Medulla oblongata (tissue), 1 donor: ENCODE measurements around the gene PRLHR.
"Not testable (repeated sequence)": the region's sequence is repeated elsewhere in the genome, so short reads cannot be mapped to it uniquely, and the experiment has no call there.

Experiments used
- DNase-seq: peaks from one replicate; pipeline ENCODE4 v3.0.0-alpha.2; 2015; ENCODE audit errors: extremely low spot score

The PRLHR gene

DNA sequence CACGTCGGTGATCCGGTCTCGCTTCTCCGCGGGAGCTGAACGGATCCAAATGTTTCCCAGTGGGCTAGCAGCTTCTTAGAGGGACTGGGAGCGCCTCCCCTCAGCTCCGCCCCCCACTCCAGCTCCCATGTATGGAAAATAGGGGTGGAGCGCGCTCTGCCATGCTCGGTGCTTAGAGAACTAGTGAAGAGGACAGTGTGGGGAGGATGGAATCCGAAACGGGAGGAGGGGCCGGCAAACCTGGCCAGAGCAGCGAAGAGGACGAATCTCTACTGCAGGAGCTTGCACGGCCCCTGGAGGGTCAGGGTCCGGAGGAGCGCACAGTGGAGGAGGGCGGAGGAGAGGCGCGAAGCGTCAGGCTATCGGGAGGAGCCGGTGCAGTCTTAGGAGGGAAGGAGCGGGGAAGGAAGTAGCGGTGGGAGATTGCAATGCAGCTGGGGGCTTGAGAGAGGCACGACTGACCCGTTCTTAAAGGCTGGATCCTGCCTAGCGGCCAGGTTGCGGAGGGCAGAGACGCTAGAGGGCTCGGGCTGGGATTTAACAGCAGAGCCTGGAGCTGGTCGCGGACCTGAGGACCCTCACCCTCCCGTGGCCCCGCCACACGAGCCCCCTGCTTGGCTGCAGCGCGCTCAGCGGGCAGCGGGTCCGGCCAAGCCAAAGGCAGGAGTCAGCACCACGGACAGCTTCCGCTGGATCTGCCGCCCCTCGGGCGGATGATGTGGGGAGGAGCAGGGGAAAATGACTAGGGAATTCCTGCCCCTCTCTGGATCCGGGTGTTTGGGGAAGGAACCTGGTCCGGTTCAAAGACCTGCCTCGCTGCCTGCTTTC lies at the start of gene PRLHR:
Gene PRLHR, minus strand, starts transcription at position 51 of the 828 bp plus-strand sequence. CDS start 404 bp downstream, outside the sequence.
- peak; percentile 8 for DNase-seq

DNA sequence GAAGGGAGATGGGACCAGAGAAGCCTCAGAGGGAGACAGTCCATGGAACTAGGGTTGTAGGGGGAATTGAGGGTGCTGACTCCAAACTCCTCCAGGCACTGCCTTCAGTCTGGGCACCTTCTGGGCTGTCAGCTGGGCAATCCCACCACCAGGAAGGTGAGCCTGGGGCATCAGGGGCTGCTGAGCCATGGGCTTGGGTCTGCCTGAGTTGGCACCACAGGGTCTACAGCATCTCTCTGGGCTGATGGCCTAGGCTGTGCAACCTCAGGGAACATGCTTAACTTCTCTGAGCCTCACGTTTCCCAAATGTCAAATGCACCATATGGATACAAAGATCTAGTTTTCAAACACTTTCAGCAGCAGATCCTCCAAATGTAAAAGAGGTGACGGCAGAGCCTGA lies 46.8 kb upstream of the PRLHR start:
- DNase-seq: no peak

DNA sequence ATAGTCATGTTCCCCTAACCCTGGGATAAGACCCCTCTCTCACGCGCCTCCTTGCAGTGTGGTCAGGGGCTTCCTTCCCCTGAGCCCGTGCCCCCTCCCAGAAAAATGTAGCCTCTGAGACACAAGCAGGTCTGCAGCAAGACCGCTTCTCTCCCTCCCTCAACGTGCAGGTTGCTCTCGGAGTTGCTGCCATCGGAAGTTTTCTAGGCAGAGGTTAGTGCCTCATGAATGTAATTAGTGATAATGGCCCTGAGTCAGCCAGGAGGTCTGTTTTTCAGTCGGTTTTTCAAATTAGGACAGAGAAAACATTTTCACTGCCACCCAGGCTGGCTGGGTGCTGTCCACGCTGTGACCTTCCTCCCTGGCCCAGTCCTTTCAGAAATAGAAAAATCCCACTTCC lies 43.2 kb upstream of the PRLHR start:
- DNase-seq: no peak

DNA sequence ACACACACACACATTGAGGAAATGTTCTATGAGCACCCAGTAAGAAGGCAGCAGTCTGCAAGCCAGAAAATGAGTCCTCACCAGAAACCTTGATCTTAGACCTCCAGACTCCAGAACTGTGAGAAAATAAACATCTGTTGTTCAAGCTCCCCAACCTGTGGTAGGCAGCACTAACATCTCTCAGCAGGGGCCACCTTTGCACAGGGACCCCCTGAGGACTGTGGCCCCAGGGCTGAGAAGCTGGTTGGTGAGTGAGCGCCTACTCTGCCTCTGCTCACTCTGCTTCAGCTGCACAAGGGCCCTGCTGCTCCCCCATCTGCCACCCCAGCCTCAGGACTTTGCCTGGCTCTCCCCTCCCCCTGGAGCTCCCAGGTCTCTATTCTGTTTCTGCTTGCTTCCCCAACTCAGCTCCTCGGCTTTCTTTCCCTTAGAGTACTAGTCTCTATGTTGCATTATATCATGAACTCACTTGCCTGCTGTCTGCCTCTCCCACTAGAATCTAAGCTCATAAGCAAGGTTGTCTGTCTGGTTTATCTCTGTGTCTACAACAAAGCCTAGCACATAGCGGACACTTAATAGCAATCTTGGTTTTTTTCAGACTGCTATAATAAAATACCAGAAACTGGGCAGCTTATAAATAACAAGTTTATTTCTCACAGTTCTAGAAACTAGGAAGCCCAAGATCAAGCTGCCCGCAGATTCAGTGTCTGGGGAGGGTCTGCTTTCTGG lies 40.4 kb upstream of the PRLHR start:
- no peak for DNase-seq

DNA sequence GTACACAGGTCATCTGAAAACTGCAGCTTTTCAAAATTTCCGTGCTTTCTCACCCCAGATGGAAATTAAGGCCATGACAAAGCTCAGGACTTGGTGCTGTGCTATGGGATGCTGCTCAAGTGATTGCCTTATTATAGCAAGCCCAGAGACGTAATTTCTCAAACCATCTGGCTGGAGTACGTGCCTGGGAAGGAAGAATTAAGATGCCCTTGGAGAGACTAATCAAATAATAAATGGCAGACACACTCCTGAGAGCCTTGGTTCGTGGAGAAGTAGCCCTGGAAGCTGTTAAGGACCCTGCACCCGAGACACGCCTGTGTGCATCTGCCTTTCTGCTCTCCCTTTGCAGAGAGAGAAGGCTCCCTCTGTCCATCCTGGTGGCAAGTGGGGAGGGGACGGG lies 38.3 kb upstream of the PRLHR start:
- DNase-seq: no peak

DNA sequence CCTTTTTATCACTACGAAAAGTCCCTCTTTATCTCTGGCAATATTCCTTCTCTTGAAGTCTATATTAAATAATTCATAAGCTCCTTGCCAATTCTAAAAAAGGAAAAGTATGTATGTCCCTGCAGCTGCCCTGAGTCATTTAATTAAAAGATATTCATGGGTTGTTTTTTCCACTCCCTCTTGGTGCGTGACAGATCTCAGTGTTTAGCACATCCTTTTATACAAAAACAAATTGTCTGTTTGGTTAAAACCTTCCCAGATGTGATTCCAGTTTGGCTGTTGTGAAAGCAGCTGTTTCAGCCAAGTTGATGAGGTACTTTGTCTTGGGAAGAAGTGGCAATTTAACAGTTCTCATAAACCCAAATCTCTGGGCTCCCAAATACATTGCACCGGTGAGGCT lies 33.8 kb upstream of the PRLHR start:
- no peak for DNase-seq

DNA sequence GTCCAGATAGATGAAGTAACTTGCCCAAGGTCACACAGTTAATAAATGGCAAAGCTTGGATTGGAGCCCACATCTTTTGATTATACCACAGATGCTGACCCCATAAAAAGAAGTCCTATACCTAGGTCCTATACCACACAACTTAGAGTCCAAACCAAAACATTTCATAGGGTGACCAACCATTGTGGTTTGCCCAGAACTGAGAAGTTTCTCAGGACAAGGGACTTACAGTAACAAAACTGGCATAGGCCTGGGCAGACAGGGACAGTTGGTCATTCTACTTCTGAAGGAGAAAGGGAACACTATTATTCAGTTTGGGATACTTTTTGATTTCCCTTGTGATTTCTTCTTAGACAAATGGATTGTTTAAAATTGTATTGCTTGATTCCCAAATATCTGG lies 32.9 kb upstream of the PRLHR start:
- no peak for DNase-seq

DNA sequence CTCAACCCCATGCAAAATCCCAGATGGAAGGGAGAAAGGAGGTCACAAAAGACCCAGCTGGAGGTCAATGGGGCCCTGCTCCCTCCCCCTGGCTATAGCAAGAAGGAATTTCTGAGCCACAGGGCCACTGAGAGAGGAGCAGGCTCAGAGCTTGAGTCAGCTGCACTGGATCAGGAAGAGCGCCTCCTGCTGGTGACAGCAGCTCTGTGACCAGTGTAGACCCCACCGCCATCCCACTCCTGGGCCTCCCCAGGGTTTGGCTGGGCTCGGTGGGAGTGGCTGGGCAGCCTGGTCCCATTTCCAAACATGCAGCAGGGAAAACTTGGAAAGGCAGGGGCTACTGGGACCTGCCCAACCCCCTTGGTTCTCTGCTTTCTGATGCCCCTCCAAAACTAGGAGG lies 31.5 kb upstream of the PRLHR start:
- DNase-seq: no peak

DNA sequence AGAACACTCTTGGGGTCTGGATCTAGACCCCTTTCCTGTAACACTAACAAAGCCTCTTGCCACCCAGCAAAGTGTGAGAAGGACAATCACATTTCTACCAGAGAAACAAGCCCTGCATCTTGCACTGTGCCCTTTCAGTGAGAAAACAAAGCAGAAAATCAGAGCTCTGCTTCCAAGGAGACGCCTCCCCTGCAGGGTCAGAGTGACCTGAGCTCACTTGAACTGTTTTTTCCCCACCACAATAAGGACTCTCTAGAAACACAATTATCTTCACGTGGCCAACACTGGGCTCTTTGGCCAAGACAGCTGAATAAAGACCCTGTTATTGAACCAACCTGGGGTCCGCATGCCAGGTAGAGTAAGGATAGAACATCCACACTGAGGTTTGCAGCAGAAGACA lies 30.1 kb upstream of the PRLHR start:
- no peak for DNase-seq

DNA sequence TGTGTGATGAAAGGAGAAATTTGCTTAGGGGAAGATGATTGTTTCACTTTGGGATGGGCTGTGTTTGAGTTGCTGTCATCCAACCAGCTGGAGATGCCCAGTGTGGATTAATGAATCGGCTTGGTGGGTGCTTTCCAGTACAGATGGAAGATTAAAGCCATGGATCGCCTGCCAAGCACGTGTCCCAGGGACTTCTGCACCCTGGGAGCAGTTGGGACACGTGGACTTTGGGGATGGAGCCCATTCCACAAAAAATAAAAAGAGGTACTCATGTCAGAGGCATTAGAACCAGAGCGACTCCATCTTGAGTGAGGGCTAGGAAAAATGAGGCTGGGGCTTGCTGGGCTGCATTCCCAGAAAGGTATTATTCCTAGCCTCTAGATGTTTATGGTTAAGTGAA lies 29.3 kb upstream of the PRLHR start:
- DNase-seq: no peak

DNA sequence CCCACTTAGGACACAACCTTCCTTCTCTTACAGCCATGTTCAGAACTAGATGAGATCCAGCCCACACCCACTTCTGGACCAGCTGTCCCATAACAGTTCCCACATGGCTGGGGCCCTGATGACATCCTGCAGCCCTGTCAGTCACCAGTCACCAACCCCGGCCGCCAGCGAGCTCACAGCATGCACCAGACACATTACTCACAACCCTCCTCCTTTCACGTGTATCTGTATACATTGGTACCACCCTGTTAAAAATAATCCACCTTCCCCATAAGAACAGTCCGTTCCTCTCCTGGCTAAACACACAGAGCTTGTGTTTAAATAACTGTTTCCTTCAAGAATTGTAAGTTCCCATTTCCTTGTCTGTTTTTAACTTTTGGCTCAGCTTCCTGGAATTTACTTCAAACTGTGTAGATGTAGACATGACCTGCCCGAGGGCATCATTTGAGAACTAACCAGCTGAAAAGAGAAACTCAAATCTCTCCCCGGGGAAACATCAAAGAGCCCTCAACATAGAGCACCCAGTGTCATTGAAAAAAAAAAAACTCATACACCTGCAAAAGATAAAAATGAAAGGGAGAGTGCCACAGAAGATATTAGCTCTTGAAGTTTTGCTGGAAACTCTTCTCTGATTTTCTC lies 26.0 kb upstream of the PRLHR start:
- DNase-seq: no peak

DNA sequence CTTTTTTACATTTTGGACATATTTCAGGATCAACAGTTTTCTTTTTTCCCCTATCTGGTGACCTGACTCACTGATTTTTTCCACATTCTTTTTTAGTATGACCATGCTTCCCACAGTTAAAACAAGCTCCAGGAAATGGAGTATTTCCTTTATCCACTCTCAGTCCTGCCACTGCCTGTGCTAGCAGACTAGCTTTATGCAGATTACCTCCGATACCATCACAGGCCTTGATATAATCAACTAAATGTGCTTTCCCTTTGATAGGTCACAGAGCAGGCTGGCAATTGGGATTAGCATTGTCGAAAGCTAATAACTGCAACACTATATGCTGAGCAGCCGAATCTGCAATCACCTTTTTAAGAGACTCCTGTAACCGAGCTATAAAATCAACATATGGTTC lies 18.4 kb upstream of the PRLHR start:
- DNase-seq: not testable (repeated sequence)

DNA sequence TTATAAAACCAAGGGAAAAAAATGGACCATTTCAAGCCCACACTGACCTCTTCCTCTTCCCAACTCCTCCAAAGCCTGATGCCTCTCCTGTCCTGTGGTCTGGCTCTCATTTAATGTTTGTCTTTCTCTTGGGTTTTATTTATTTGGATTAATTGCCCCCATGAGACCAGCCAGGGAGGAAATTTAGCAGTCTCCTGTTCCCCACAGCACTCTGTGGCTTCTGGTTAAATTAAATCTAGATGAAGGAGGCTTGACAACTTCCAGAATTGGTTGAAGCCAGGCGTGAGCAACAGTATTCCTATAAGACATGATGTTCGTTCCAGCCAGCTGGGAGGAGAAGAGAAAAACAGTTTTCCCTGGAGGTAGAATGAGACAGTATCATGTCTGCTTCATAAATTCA lies 15.1 kb upstream of the PRLHR start:
- no peak for DNase-seq

DNA sequence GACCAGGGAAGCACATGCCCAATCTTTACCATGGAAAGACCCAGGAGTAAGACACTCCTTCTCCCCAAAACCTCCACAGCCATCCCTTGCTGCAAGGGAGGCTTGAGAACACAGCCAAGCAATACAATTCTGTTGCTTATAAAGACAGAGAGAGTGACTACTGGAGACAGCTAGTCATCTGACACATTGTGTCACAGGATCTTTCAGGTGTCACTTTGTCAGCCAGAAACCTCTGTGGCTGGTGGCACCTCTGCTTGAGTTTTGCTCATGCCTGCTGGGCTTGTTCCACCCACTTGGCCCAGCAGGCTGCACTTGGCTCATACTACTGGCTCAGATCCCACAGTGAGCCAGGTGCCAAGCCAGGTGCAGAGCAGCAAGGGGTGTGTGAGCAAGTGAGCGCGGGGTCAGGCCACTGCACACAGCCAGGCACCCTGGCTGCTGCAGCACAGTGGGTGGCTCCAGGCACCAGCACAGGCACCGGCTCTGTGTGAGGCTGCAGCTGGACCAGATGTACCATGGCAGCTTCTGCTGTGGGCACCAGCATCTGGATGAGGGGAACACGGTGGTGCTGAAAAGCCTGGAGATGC lies 12.4 kb upstream of the PRLHR start:
- no peak for DNase-seq

DNA sequence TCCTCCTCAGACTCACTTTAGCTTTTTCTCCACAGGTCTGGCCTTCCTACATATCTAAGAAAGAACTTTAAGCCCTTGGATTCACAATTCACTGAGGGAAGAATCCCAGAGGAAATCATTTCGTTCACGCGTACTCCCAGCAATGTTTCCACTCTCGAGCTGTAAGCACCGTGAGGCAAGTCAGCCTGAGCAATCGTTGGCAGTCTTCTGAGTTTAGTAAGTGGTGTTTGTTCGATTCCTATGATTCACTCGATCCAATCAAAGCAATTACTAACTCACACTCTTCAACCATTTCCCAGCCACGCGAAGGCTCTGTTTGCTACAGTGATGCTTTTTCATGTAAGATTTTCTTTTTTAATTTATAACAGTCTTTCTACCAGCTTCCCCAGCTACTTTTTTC lies 10.2 kb upstream of the PRLHR start:
- no peak for DNase-seq

DNA sequence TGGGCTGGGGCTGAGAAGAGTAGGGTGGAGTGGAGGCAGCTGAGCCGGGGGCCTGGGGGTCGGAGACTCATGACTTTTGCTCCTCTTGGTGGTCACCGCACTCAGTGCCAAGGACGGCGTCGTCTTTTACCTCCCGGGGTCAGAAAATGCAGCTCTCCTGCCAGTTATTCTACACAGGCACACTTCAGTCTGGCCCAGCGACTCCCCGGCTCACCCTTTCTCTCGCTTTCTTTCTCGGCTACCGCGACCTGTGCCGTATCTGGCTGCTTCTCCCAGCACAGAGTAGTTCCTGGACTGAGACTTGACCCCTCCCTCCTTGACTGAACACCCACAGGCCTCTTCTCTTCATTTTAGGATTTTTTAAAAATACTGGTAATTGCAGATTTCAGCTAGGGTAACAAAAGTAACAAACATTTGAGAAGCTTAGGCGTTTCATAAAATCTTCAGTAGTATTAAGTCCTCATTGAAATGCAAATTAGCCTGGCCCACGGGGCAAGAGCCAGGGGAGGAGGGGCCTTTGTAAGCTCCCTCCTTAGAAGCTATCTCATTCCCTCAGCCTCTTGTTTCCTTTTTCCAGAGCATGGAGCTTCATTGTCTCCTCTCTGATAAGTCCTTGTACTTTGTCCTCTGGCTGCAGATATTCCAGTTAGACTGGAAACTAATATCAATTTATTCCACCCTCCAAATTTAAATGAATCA lies 1.1 kb upstream of the PRLHR start:
- DNase-seq: no peak

DNA sequence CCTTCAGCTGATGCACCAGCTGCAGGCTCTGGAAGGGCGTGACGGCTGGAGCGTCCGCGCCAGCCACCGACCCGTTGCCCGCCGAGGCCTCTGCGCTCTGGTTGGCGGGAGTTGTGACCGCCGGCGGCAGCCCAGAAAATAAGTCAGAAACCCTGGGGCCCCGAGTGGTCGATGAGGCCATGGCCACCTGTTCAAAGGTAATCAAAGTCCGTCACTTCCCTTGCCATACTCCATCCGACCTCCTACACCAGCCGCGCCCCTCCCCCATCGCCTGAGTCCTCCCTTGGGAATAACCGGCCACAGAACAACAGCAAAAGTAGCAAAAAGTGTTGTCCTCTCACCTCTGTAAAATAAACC lies 406 bp downstream of the PRLHR start:
- no peak for DNase-seq

DNA sequence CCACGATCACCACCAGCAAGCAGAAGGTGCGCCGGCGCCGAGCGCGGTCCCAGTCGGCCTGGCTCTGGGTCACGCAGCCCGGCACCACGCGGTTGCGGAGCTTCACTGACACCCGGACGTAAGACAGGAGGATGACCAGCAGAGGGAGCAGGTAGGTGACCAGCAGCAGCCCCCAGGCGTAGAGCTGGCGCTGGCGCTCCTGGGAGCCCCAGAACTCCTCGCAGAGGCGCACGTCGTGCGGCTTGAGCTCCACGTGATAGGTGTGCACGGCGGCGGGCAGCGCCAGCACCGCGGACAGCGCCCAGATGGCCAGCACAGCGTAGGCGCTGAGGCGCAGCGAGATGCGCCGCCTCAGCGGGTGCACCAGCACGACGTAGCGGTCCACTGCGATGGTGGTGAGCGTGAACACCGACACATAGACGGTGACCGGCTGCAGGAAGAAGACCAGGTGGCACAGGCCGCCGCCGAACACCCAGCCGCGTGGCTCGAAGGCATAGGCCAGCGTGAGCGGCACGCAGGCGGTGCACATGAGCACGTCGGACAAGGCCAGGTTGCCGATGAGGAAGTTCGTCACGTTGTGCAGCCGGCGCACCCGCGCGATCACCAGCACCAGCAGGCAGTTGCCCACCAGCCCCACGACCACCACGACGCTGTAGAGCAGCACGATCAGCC lies 920 bp downstream of the PRLHR start:
- DNase-seq: peak; percentile 42

DNA sequence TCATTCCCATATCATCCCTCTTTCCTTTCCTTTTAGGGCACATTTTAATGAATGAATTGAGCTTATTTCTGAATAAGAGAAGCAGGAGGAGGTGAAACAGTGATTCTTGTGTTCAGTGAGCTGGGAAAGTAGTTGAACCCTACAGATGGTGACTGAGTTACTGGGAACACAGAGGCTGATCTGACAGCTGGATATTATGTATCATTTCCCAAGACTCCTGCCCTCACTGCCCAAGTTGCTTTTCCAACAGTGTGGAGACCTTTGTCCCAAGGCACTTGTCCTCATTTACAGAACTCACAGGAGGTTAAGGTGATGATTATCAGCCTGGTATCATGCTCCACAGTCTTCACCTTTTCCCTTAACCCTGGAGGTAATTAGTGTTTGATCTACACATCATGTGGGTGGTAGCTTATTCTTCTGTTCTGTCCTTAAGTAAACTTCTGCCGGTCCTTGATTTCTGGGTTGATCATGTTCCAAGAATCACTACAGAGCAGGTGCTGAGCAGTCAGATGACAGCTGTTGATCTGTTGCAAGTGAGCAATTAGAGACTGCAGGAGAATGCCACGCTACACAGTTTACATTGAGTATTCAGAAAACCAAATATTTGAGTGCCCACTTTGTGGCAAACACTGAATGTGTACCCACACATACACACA lies 2.6 kb downstream of the PRLHR start:
- no peak for DNase-seq

DNA sequence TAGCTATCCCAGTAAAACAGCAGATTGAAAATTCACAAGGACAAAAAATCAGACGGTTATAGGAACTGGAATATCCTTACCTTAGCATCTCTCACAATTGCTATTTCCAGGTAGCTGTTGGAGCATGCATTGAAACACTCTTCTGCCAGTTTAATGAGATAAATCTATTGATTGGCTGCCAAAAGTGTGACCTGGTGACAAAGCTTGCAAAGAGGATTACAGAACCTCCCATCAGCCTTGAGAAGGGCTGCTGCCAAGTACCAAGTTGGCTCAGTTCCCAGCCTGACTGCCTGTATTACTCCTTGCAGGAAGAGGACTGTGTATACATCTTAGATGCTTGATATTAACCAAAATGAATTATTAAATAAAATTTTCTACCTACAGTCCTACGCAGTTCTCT lies 5.1 kb downstream of the PRLHR start:
- DNase-seq: peak; percentile 60
